SK-N-SH (cell line): ENCODE results near the gene TOX2. TPM values are rescaled to one million over a fixed set of nuclear protein-coding genes. Genes with fewer than 3 reads are reported as not detected.

Experiments
- CTCF ChIA-PET: fragments of 300-600, 350-600 bp; formaldehyde crosslinking; extraction: SDS; loops from one replicate; lab custom pipeline; 2021; lab: Yijun Ruan, JAX
- POLR2A ChIA-PET: fragments of 350-600 bp; sonication (Branson Sonifier 250); formaldehyde crosslinking; extraction: SDS; loops from one replicate; lab custom pipeline; 2020; ENCODE audit warnings: antibody characterized with exemption, inconsistent platforms; lab: Yijun Ruan, JAX
- DNase-seq: peaks from one replicate; pipeline ENCODE4 v3.0.0; 2012
- H2AFZ ChIP-seq: fragments of 200-600 bp; sonication (generic); 2 replicates; pipeline ENCODE4 v1.8.1; 2016; ENCODE audit warnings: antibody characterized with exemption, mild to moderate bottlenecking, low read depth
- H3F3A ChIP-seq: fragments of 200-600 bp; sonication (generic); replicated peaks from 2 replicates; pipeline ENCODE3; 2016; ENCODE audit warnings: antibody characterized with exemption, mild to moderate bottlenecking; ENCODE audit not compliant: insufficient read depth
- H3K27ac ChIP-seq, 2 experiments: fragments of 200-500 bp in 1 of 2; fragments of 200-600 bp in 1 of 2; sonication (Bioruptor generic) in 1 of 2; sonication (generic), shearing (Covaris generic) in 1 of 2; 2 replicates each; pipeline versions ENCODE4 v1.5.1 to v1.6.1; 2014 to 2016; ENCODE audit warnings: low read depth in 2 of 2, inconsistent platforms in 1 of 2, low read length in 1 of 2, mild to moderate bottlenecking in 1 of 2, mixed read lengths in 1 of 2
- H3K27me3 ChIP-seq: fragments of 200-600 bp; sonication (generic), shearing (Covaris generic); 2 replicates; pipeline ENCODE4 v1.6.1; 2016; ENCODE audit warnings: mixed run types; ENCODE audit not compliant: insufficient read depth
- H3K36me3 ChIP-seq, 2 experiments: fragments of 200-500 bp in 1 of 2; fragments of 200-600 bp in 1 of 2; sonication (Bioruptor generic) in 1 of 2; sonication (generic) in 1 of 2; replicated peaks in 1 of 2; 2 replicates each; pipeline versions ENCODE3 to v1.5.1; 2014 to 2016; ENCODE audit warnings: low read length in 1 of 2, mild to moderate bottlenecking in 1 of 2; ENCODE audit not compliant: insufficient read depth in 2 of 2, control insufficient read depth in 1 of 2
- H3K4me1 ChIP-seq, 2 experiments: fragments of 200-500 bp in 1 of 2; fragments of 200-600 bp in 1 of 2; sonication (Bioruptor generic) in 1 of 2; sonication (generic), shearing (Covaris generic) in 1 of 2; 2 replicates each; pipeline versions ENCODE4 v1.5.1 to v1.6.1; 2014 to 2016; ENCODE audit warnings: low read depth in 1 of 2, low read length in 1 of 2, mixed run types in 1 of 2; ENCODE audit not compliant: insufficient read depth in 2 of 2, control insufficient read depth in 1 of 2
- H3K4me2 ChIP-seq: fragments of 200-600 bp; sonication (generic), shearing (Covaris generic); 2 replicates; pipeline ENCODE4 v1.6.1; 2017; ENCODE audit warnings: mixed run types
- H3K4me3 ChIP-seq, 2 experiments: fragments of 200-500 bp in 1 of 2; fragments of 200-600 bp in 1 of 2; sonication (Bioruptor generic) in 1 of 2; sonication (generic), shearing (Covaris generic) in 1 of 2; 2 replicates each; pipeline versions ENCODE4 v1.5.1 to v1.8.1; 2014 to 2016; ENCODE audit warnings: low read depth in 2 of 2, inconsistent platforms in 1 of 2, low read length in 1 of 2, mild to moderate bottlenecking in 1 of 2, mixed read lengths in 1 of 2, moderate library complexity in 1 of 2
- H3K79me2 ChIP-seq: fragments of 200-600 bp; sonication (generic); 2 replicates; pipeline ENCODE4 v1.8.1; 2017; ENCODE audit warnings: mild to moderate bottlenecking; ENCODE audit not compliant: insufficient read depth
- H3K9ac ChIP-seq: fragments of 200-600 bp; sonication (generic); 2 replicates; pipeline ENCODE4 v1.6.1; 2017; ENCODE audit warnings: mixed run types
- H3K9me2 ChIP-seq: fragments of 200-600 bp; sonication (generic); 2 replicates; pipeline ENCODE4 v1.6.1; 2017; ENCODE audit warnings: mixed run types
- H3K9me3 ChIP-seq: fragments of 200-600 bp; sonication (generic); 2 replicates; pipeline ENCODE4 v1.6.1; 2017; ENCODE audit warnings: mixed run types, mild to moderate bottlenecking, moderate library complexity
- H4K20me1 ChIP-seq: fragments of 200-600 bp; sonication (generic); 2 replicates; pipeline ENCODE4 v1.6.1; 2017; ENCODE audit warnings: mild to moderate bottlenecking, mixed run types; ENCODE audit not compliant: insufficient read depth
- CTCF ChIP-seq: fragments of 200-600 bp; sonication (generic); IDR thresholded peaks from 2 replicates; pipeline ENCODE4 v1.6.1; 2017; ENCODE audit warnings: antibody characterized with exemption, mild to moderate bottlenecking, moderate library complexity
- FOSL2 ChIP-seq: IDR thresholded peaks from 2 replicates; pipeline ENCODE4 v1.4.0; 2012; ENCODE audit warnings: low read depth, mild to moderate bottlenecking, moderate library complexity, borderline replicate concordance
- GABPA ChIP-seq: IDR thresholded peaks from 2 replicates; pipeline ENCODE4 v1.4.0; 2012; ENCODE audit warnings: low read depth, mild to moderate bottlenecking
- IRF3 ChIP-seq: fragments of 150-350 bp; IDR thresholded peaks from 2 replicates; pipeline ENCODE4 v1.6.1; 2016; ENCODE audit warnings: mild to moderate bottlenecking, low read depth, low read length
- JUND ChIP-seq: IDR thresholded peaks from 2 replicates; pipeline ENCODE4 v1.4.0; 2012
- POLR2AphosphoS5 ChIP-seq: IDR thresholded peaks from 2 replicates; pipeline ENCODE4 v1.6.1; 2012; ENCODE audit warnings: low read depth, low read length
- RCOR1 ChIP-seq: fragments of 150-350 bp; IDR thresholded peaks from 2 replicates; pipeline ENCODE4 v1.6.1; 2017; ENCODE audit warnings: antibody characterized with exemption, low read length
- REST ChIP-seq: IDR thresholded peaks from 2 replicates; pipeline ENCODE4 v1.6.1; 2012; ENCODE audit warnings: mild to moderate bottlenecking, low read depth, low read length, moderate library complexity
- USF1 ChIP-seq: IDR thresholded peaks from 2 replicates; pipeline ENCODE4 v1.4.0; 2012; ENCODE audit warnings: low read depth, borderline replicate concordance
- USF2 ChIP-seq: fragments of 150-350 bp; IDR thresholded peaks from 2 replicates; pipeline ENCODE4 v1.6.1; 2017; ENCODE audit warnings: antibody characterized with exemption, low read length, low read depth, borderline replicate concordance
- WGBS: methylation state at CpG from one replicate; pipeline ENCODE4 v1.1.6; 2017; ENCODE audit warnings: low lambda C conversion rate; 5-methylcytosine and 5-hydroxymethylcytosine counted together
- polyA plus RNA-seq, 3 experiments: library from polyadenylated mRNA; depleted of rRNA; stranded (reverse); fragments of >200 nt; gene quantifications; 2 replicates each; pipeline ENCODE4 v1.2.3, GENCODE V29; 2012

TOX2 gene
- polyA plus RNA-seq, 1 of the 3 experiments (the other 2 are of a cell fraction): 15.4 TPM

- POLR2A ChIA-PET: no interaction called here
Observed at GRCh38 chr20:43984587-43984986, 69.9 kb downstream of the TOX2 start.

More at GRCh38 chr20:43984587-43984986, 69.9 kb downstream of the TOX2 start:
- Histone ChIP-seq H3K27ac (no peak overlapping the region), H3K4me2 (no peak overlapping the region), H3K36me3 (no peaks in the 10 kb centered on the region), H3K9me3 (no peaks in the 10 kb centered on the region), H3K27me3 (no peaks in the 10 kb centered on the region), H4K20me1 (no peaks in the 10 kb centered on the region), H3K4me3 (no peak overlapping the region), H3K9ac (no peak overlapping the region), H3K9me2 (no peaks in the 10 kb centered on the region), H3F3A (peaks cover 3% of the 10 kb centered on the region), H3K79me2 (no peaks in the 10 kb centered on the region), H2AFZ (no peak overlapping the region), H3K4me1 (peaks cover 10 to 28% of the 10 kb centered on the region in 2 experiments; a peak in 2 of 4 replicates)
- DNase-seq: no peak
- no peak for TF ChIP-seq JUND
- no peak for TF ChIP-seq USF1
- TF ChIP-seq POLR2AphosphoS5: no peak
- TF ChIP-seq FOSL2: no peak
- TF ChIP-seq GABPA: no peak
- TF ChIP-seq REST: no peak
- no peak for TF ChIP-seq RCOR1
- no peak for TF ChIP-seq IRF3
- no peak for TF ChIP-seq CTCF
- TF ChIP-seq USF2: no peak
- CTCF ChIA-PET: interaction anchor here (0.9 to 2.5 kb wide), 9 partner anchors 12 to 139 kb away, joined by 3 to 12 read pairs (median 4); no protein-coding TSS in a partner anchor
- WGBS: 80% methylated on average over 4 of the region's 4 CpGs
